IPS-NIHi7 (cell line): ENCODE data around the gene ZNF416.

Source experiments
- DNase-seq: peaks from one replicate; pipeline ENCODE4 v3.0.0; 2012; ENCODE audit warnings: mixed read lengths; ENCODE audit errors: extremely low spot score

The ZNF416 gene

DNA sequence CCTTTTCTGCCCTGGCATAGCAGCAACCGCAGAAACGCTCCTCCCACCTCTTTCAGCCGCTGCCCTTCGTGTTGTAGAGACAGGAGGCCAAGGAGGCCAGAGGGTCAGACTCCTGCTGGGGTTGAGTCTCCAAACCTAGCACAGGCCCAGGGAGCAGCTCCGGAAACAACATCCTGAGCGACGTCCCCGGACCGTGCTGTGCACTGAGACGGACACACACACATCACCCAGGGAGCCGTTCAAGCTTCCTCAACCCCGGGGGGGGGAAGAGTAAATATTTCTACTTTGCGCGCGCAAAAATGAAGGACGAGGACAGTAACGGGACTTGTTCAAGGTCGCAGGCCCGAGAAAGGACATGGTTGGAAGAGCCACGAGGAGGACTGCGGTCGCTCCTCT, 19.7 kb downstream of the ZNF416 start:
- DNase-seq, result peak; percentile 58

DNA sequence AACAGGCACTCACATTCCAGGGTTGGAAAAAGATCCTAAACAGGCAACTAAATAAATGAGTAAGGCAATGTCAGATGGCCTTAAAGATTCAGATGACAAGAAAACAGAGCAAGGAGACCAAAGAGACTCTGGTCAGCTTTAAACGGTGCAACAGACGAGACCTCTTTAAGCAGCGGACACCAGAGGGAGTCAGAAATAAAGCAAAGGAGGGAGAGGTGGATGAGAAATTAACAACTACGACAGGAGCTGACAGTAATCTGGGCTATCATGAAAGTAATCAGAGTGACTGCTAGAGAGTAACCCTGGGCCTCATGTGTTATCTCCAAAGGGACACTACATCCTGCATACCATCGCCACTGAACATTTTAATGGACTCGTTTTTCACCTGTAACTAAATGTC, 20.2 kb downstream of the ZNF416 start:
- peak; percentile 27 for DNase-seq

DNA sequence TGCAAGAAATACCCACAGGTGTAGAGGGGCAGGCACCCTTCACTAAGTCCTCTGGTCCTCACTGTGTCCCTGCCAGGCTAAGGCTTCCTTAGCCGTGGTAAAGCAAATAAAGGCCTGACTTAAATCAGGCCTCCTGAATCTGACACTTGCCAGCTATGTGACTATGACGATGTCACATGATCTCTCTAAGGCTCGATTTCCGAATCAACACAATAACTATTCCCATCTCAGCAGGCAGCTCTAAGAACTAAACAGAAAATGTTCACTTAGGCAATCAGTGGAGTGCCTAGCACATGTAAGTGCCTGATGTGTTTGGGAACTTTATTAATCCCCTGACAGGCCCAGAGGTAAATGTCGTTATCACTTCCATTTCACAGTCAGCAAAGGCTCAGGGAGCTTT, 21.1 kb downstream of the ZNF416 start:
- DNase-seq, result no peak

DNA sequence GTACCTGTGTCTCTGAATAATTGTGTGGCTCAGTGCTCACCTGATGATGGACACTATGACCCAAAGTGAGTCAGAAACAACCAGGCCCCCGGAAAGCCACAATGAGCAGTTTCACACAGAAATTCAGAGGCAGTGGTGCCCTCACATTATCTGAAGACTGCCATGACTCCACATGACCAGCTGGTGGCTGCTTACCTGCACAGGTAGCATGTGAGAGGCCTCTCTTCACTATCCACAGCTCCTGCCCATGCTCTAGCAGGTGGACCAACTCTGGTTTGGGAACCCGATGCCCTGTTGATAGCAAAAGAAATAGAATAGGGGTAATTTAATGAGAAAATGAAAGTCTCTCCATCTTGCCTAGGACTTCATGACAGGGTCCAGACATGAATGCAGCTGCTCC, 26.3 kb downstream of the ZNF416 start:
- no peak for DNase-seq

DNA sequence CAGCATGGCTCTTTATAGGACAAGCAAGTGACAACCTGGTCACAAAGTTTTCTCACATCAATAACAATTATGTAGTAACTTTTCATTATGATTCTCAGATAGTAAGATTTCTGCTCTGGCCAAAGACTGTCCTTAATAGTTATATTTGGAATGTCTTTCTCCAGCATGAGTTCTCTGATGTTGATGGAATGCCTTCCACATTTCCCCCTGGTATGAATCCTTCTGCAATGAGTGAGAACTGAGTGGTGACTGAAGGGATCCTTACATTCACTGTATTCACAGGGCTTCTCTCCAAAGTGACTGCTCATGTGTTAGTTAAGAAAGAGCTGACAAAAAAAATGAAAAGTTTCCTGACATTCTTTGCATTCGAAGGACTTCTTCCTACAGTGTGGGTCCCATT, 32.2 kb downstream of the ZNF416 start:
- no peak for DNase-seq

DNA sequence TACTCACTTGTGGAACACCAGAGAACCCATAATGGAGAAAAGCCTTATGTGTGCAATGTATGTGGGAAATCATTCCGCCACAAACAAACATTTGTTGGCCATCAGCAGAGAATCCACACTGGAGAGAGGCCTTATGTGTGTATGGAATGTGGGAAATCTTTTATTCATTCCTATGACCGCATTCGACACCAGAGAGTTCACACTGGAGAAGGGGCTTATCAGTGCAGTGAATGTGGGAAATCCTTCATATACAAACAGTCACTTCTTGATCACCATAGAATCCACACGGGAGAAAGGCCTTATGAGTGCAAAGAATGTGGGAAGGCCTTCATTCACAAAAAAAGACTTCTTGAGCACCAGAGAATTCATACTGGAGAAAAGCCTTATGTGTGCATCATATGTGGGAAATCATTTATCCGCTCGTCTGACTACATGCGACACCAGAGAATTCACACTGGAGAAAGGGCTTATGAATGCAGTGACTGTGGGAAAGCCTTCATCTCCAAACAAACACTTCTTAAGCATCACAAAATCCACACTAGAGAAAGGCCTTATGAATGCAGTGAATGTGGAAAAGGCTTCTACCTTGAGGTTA, 40.7 kb downstream of the ZNF416 start:
- no peak for DNase-seq

DNA sequence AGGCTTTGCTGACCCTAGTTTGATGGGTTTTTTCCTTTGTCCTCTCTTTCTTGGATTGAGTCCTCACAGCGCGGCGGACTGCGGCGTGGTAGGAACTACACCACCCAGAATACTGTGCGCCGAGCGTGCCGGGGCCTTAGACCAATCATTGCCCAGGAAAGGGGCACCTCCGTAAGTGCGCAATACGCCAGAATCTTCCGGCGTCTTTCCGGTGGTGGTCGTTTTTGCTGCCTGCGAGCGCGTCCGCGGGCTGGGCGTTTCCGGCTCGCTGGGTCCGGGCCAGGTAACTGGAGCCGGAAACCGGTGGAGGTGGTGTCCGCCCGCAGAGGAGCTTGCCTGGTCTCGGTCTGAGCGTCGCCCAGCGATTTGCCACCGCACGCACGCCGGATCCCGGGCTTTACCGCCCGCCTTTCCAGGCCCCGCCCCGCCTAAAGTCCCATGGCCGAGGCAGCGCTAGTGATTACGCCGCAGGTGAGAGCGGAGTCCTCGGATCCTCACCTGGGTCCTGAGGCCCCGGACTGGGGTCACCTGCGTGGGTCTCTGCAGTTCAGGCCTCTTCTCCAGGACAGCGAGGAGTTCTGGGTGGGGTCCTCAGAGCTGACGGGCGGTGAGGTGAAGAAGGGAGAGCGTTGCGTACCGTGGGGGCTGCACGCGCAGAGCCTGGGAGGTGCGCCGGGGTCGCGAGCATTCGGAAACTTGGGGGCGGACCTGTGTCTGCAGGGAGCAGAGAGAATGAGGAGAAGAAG, 51.4 kb downstream of the ZNF416 start, which contains the start of gene ZNF549:
TSS of gene ZNF549 (plus strand) at position 221 of the 746 bp plus-strand sequence. CDS start at position 439, 218 bp downstream.
- peak; percentile 99 for DNase-seq
